Nephron (organoid): ENCODE measurements around the gene DPH2.

Experiments
- H3K27ac Mint-ChIP-seq, 3 experiments: 2 replicates each; pipeline ENCODE4 v1.8.0; 2020; ENCODE audit warnings: mixed read lengths in 3 of 3, mild to moderate bottlenecking in 2 of 3, moderate library complexity in 1 of 3
- H3K27me3 Mint-ChIP-seq: 2 replicates; pipeline ENCODE4 v1.8.0; 2021; ENCODE audit warnings: low read depth, mild to moderate bottlenecking, moderate library complexity, mixed read lengths
- H3K36me3 Mint-ChIP-seq: 2 replicates; pipeline ENCODE4 v1.8.0; 2020; ENCODE audit warnings: low read depth, mixed read lengths
- H3K4me1 Mint-ChIP-seq: 2 replicates; pipeline ENCODE4 v1.8.0; 2020; ENCODE audit warnings: mixed read lengths
- H3K4me3 Mint-ChIP-seq, 3 experiments: 2 replicates each; pipeline ENCODE4 v1.8.0; 2020; ENCODE audit warnings: mild to moderate bottlenecking in 3 of 3, mixed read lengths in 3 of 3, moderate library complexity in 2 of 3
- H3K9me3 Mint-ChIP-seq: 2 replicates; pipeline ENCODE4 v1.8.0; 2020; ENCODE audit warnings: mixed read lengths
- CTCF ChIP-seq, 3 experiments: fragments of 200-600 bp; sonication (generic); IDR thresholded peaks; one replicate each; pipeline ENCODE4 v1.5.0; 2021; ENCODE audit warnings: antibody characterized with exemption in 3 of 3; ENCODE audit not compliant: unreplicated experiment in 3 of 3

DPH2 gene

GRCh38 chr1:43952731-43953346 is 17.0 kb upstream of the DPH2 start:
- Mint-ChIP-seq H3K36me3 (peaks cover 13% of the 10 kb centered on the region), H3K4me1 (peaks cover 57% of the 10 kb centered on the region), H3K27ac (peak overlapping the region in 1 of 3 experiments; percentile 40), H3K27me3 (no peaks in the 10 kb centered on the region), H3K4me3 (no peak overlapping the region), H3K9me3 (no peaks in the 10 kb centered on the region)
- TF ChIP-seq CTCF (IDR thresholded peaks at IDR 0.05; ENCODE audit: unreplicated experiment in 3 of 3) = no peak

GRCh38 chr1:43953361-43953760 is 16.4 kb upstream of the DPH2 start:
- peaks cover 52% of the 10 kb centered on the region for H3K4me1 Mint-ChIP-seq
- no peak overlapping the region for H3K4me3 Mint-ChIP-seq
- peak overlapping the region in 1 of 3 experiments; percentile 40 for H3K27ac Mint-ChIP-seq
- TF ChIP-seq CTCF (IDR thresholded peaks at IDR 0.05; ENCODE audit: unreplicated experiment in 3 of 3) = no peak
- peaks cover 19% of the 10 kb centered on the region for H3K36me3 Mint-ChIP-seq
- H3K9me3 Mint-ChIP-seq = no peaks in the 10 kb centered on the region
- H3K27me3 Mint-ChIP-seq = no peaks in the 10 kb centered on the region

- peaks cover 23% of the 10 kb centered on the region for H3K36me3 Mint-ChIP-seq
- no peak overlapping the region for H3K4me3 Mint-ChIP-seq
- no peak for TF ChIP-seq CTCF (IDR thresholded peaks at IDR 0.05; ENCODE audit: unreplicated experiment in 3 of 3)
- no peaks in the 10 kb centered on the region for H3K9me3 Mint-ChIP-seq
- H3K4me1 Mint-ChIP-seq = peaks cover 46% of the 10 kb centered on the region
- H3K27ac Mint-ChIP-seq = peak overlapping the region in 1 of 3 experiments; percentile 40
- H3K27me3 Mint-ChIP-seq = no peaks in the 10 kb centered on the region
Observed at GRCh38 chr1:43954036-43954435, 15.8 kb upstream of the DPH2 start.

- Mint-ChIP-seq H3K27me3 (no peaks in the 10 kb centered on the region), H3K4me1 (peaks cover 24% of the 10 kb centered on the region), H3K27ac (no peak overlapping the region), H3K4me3 (no peak overlapping the region), H3K36me3 (peaks cover 21% of the 10 kb centered on the region), H3K9me3 (no peaks in the 10 kb centered on the region)
- no peak for TF ChIP-seq CTCF (IDR thresholded peaks at IDR 0.05; ENCODE audit: unreplicated experiment in 3 of 3)
Observed at GRCh38 chr1:43956234-43956633, 13.6 kb upstream of the DPH2 start.

GRCh38 chr1:43957407-43958040 is 12.3 kb upstream of the DPH2 start:
- Mint-ChIP-seq H3K4me1 (peaks cover 20% of the 10 kb centered on the region), H3K27ac (no peak overlapping the region), H3K36me3 (peaks cover 27% of the 10 kb centered on the region), H3K9me3 (no peaks in the 10 kb centered on the region), H3K27me3 (no peaks in the 10 kb centered on the region), H3K4me3 (no peak overlapping the region)
- TF ChIP-seq CTCF (IDR thresholded peaks at IDR 0.05; ENCODE audit: unreplicated experiment in 3 of 3) = no peak
